ENCODE data around the gene TEKT3.

- TF ChIP-seq CTCF (IDR thresholded peaks at IDR 0.05), result no peak
- no peak for TF ChIP-seq POLR2A (IDR thresholded peaks at IDR 0.05)
Observed at GRCh38 chr17:15255713-15256454, 85.5 kb downstream of the TEKT3 start.
